Measurements from ENCODE around the gene RALGDS.

- no peak for TF ChIP-seq CTCF (IDR thresholded peaks at IDR 0.05 in 2 of 3, conservative IDR thresholded peaks at IDR 0.05 in 1 of 3; ENCODE audit: insufficient read depth in 2 of 3, low read depth in 1 of 3, low read length in 3 of 3)
- TF ChIP-seq EP300 (IDR thresholded peaks at IDR 0.05; ENCODE audit: low read length): no peak
- no peak for TF ChIP-seq NFRKB (IDR thresholded peaks at IDR 0.05; ENCODE audit: low read depth)
- TF ChIP-seq SIN3A (IDR thresholded peaks at IDR 0.05; ENCODE audit: borderline replicate concordance in 2 of 2, control insufficient read depth in 1 of 2, low read depth in 2 of 2, low read length in 2 of 2): peak in 1 of 2 experiments; percentile 23; a peak in 1 of 4 replicates
- peak; percentile 73 for TF ChIP-seq POLR2A (conservative IDR thresholded peaks at IDR 0.05)
- peak; percentile 70 to 73 for TF ChIP-seq NRF1 (conservative IDR thresholded peaks at IDR 0.05 in 1 of 2, IDR thresholded peaks at IDR 0.05 in 1 of 2)
- TF ChIP-seq SRF (CRISPR knock-in tag; IDR thresholded peaks at IDR 0.05): no peak
- no peak for TF ChIP-seq ELF4 (CRISPR knock-in tag; IDR thresholded peaks at IDR 0.05)
- TF ChIP-seq TGIF2 (CRISPR knock-in tag; IDR thresholded peaks at IDR 0.05): peak; percentile 89; the same call in 1 of the 2 replicates
- no peak for TF ChIP-seq RCOR1 (IDR thresholded peaks at IDR 0.05; ENCODE audit: borderline replicate concordance in 1 of 2, low read depth in 2 of 2, low read length in 2 of 2)
- TF ChIP-seq TEAD2 (tag; IDR thresholded peaks at IDR 0.05): no peak
- no peak for TF ChIP-seq ZNF699 (CRISPR knock-in tag; IDR thresholded peaks at IDR 0.05; ENCODE audit: insufficient replicate concordance)
Measured at GRCh38 chr9:133163504-133164172, 42.6 kb upstream of the RALGDS start, which contains the start of gene GBGT1.
